ENCODE data around the gene ABCA4.
"Not testable (repeated sequence)": the region's sequence is repeated elsewhere in the genome, so short reads cannot be mapped to it uniquely, and the experiment has no call there.

The ABCA4 gene

GRCh38 chr1:94120991-94121390 lies at the start of gene ABCA4:
ABCA4 (minus strand) TSS chr1:94121148; CDS start chr1:94121045, 103 bp downstream.
- TF ChIP-seq CTCF (IDR thresholded peaks at IDR 0.05; ENCODE audit: extremely low read depth, insufficient read depth, missing control alignments): no peak
- in situ Hi-C loops (cut with MboI; ENCODE audit: low pct_unique_long_range_greater_than_20kb, low sequenced_read_pairs, unreplicated experiment): no loop called here
- DNase-seq (ENCODE audit: low spot score): no peak

- no peak for DNase-seq (ENCODE audit: low spot score)
- in situ Hi-C loops (cut with MboI; ENCODE audit: low pct_unique_long_range_greater_than_20kb, low sequenced_read_pairs, unreplicated experiment): no loop called here
- no peak for TF ChIP-seq CTCF (IDR thresholded peaks at IDR 0.05; ENCODE audit: extremely low read depth, insufficient read depth, missing control alignments)
These were observed 48.2 kb upstream of the ABCA4 start for GRCh38 chr1:94169126-94169525.

DNA sequence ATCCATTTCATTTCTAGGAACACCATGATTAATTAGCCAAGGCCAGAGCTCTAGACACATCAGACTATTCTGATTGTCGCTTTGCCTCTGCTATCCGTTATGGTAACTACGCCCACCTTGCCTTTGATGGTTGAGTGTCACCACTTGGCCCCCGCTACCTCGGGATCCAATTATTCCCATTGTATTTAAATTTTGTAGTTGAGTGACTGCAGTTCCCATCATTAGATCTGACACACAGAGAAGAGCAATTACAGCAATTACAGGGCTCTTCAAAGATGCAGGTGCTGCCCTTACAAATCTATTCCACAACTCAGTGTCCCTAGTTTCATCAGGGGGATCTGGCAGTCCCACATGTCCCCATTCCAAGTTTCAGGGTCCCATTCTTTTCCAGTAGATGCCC lies 44.9 kb upstream of the ABCA4 start:
- in situ Hi-C loops (cut with MboI; ENCODE audit: low pct_unique_long_range_greater_than_20kb, low sequenced_read_pairs, unreplicated experiment): no loop called here
- no peak for TF ChIP-seq CTCF (IDR thresholded peaks at IDR 0.05; ENCODE audit: extremely low read depth, insufficient read depth, missing control alignments)
- no peak for DNase-seq (ENCODE audit: low spot score)

DNA sequence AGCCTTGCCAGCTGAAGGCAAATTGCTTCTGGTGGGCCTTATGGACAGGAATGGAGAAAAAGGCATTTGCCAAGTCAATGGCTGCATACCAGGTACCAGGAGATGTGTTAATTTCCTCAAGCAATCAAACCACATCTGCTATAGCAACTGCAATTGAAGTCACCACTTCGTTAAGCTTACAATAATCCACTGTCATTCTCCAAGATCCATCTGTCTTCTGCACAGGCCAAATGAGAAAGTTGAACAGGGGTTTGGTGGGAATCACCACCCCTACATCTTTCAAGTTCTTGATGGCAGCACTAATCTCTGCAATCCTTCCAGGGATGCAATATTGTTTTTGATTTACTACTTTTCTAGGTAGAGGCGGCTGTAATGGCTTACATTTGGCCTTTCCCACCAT lies 43.9 kb upstream of the ABCA4 start:
- in situ Hi-C loops (cut with MboI; ENCODE audit: low pct_unique_long_range_greater_than_20kb, low sequenced_read_pairs, unreplicated experiment); DNase-seq (ENCODE audit: low spot score): not testable (repeated sequence)

- in situ Hi-C loops (cut with MboI; ENCODE audit: low pct_unique_long_range_greater_than_20kb, low sequenced_read_pairs, unreplicated experiment); DNase-seq (ENCODE audit: low spot score): not testable (repeated sequence)
These were observed 43.2 kb upstream of the ABCA4 start for GRCh38 chr1:94164121-94164520.

DNA sequence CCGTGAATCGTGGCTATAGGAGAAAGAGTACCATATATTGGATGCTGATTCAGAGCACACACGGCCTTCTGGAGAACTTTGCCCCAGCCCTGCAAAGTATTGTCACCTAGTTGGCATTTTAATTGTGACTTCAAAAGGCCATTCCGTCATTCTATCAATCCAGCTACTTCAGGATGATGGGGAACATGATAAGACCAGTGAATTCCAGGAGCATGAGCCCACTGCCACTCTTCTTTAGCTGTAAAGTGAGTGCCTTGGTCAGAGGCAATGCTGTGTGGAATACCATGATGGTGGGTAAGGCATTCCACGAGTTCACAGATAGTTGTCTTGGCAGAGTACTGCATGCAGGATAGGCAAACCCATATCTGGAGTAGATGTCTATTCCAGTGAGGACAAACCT lies 42.3 kb upstream of the ABCA4 start:
- DNase-seq (ENCODE audit: low spot score); in situ Hi-C loops (cut with MboI; ENCODE audit: low pct_unique_long_range_greater_than_20kb, low sequenced_read_pairs, unreplicated experiment): not testable (repeated sequence)

GRCh38 chr1:94160811-94161210 lies 39.9 kb upstream of the ABCA4 start:
- TF ChIP-seq CTCF (IDR thresholded peaks at IDR 0.05; ENCODE audit: extremely low read depth, insufficient read depth, missing control alignments): no peak
- no peak for DNase-seq (ENCODE audit: low spot score)
- in situ Hi-C loops (cut with MboI; ENCODE audit: low pct_unique_long_range_greater_than_20kb, low sequenced_read_pairs, unreplicated experiment): no loop called here

- TF ChIP-seq CTCF (IDR thresholded peaks at IDR 0.05; ENCODE audit: extremely low read depth, insufficient read depth, missing control alignments): no peak
- in situ Hi-C loops (cut with MboI; ENCODE audit: low pct_unique_long_range_greater_than_20kb, low sequenced_read_pairs, unreplicated experiment): no loop called here
- DNase-seq (ENCODE audit: low spot score): no peak
These were observed 35.2 kb upstream of the ABCA4 start for GRCh38 chr1:94156096-94156625.

Data from GM13977 (cell line).